Loucy (cell line): ENCODE measurements around the gene C11orf87.

Experiments used
- CTCF ChIP-seq: fragments of 200-600 bp; sonication (generic); conservative IDR thresholded peaks from 2 replicates; pipeline ENCODE4 v1.5.1; 2014; ENCODE audit warnings: mild to moderate bottlenecking, antibody characterized with exemption, low read length
- EZH2phosphoT487 ChIP-seq: fragments of 200-600 bp; IDR thresholded peaks from 2 replicates; pipeline ENCODE4 v1.6.1; 2018; ENCODE audit warnings: antibody characterized with exemption, mild to moderate bottlenecking, moderate library complexity, borderline replicate concordance

GRCh38 chr11:109401545-109401944 is 20.4 kb upstream of the C11orf87 start:
- no peak for TF ChIP-seq CTCF
- TF ChIP-seq EZH2phosphoT487 = no peak
